A673 (cell line): ENCODE results near the gene SP7. TPM values are rescaled to one million over a fixed set of nuclear protein-coding genes. Genes with fewer than 3 reads are reported as not detected.
"Not testable (repeated sequence)": the region's sequence is repeated elsewhere in the genome, so short reads cannot be mapped to it uniquely, and the experiment has no call there.

Experiments
- BruUV-seq: library from RNA; stranded (reverse); fragments of 400-500 nt; replicated peaks from 2 replicates; lab custom pipeline; 2021; lab: Mats Ljungman, UMichigan
- CTCF ChIA-PET: fragments of 300-600 bp; sonication (Branson Sonifier 250); formaldehyde crosslinking; loops from one replicate; lab custom pipeline; 2022; ENCODE audit warnings: antibody characterized with exemption; lab: Charles Lee
- POLR2A ChIA-PET: fragments of 300-600 bp; sonication (Branson Sonifier 250); formaldehyde crosslinking; loops from one replicate; lab custom pipeline; 2022; ENCODE audit warnings: antibody characterized with exemption; ENCODE audit not compliant: low non-redundant PET; lab: Charles Lee
- DNase-seq: peaks from one replicate; pipeline ENCODE4 v3.0.0-alpha.2; 2015; ENCODE audit warnings: low spot score
- H3K27ac ChIP-seq: fragments of 200-600 bp; sonication (generic); 2 replicates; pipeline ENCODE4 v1.5.1; 2016; ENCODE audit warnings: mixed run types, low read depth, mild to moderate bottlenecking, mixed read lengths, antibody characterized with exemption, low read length; ENCODE audit not compliant: poor library complexity, severe bottlenecking
- H3K27me3 ChIP-seq: fragments of 200-600 bp; sonication (generic); replicated peaks from 2 replicates; pipeline ENCODE4 v1.6.1; 2017; ENCODE audit warnings: mixed run types, low read depth, mild to moderate bottlenecking, mixed read lengths, antibody characterized with exemption, low read length; ENCODE audit not compliant: insufficient read depth, poor library complexity
- H3K36me3 ChIP-seq: fragments of 200-600 bp; sonication (generic); 2 replicates; pipeline ENCODE4 v1.6.1; 2016; ENCODE audit warnings: mixed run types, mild to moderate bottlenecking, mixed read lengths, antibody characterized with exemption, low read length; ENCODE audit not compliant: insufficient read depth, poor library complexity, severe bottlenecking
- H3K4me1 ChIP-seq: fragments of 200-600 bp; sonication (generic); 2 replicates; pipeline ENCODE4 v1.6.1; 2017; ENCODE audit warnings: mixed run types, mild to moderate bottlenecking, mixed read lengths, antibody characterized with exemption, low read length; ENCODE audit not compliant: insufficient read depth, poor library complexity, severe bottlenecking
- H3K4me3 ChIP-seq: fragments of 200-600 bp; sonication (generic); 2 replicates; pipeline ENCODE4 v1.5.1; 2016; ENCODE audit warnings: low read depth, mixed run types, mild to moderate bottlenecking, mixed read lengths, low read length; ENCODE audit not compliant: poor library complexity, severe bottlenecking
- H3K9me3 ChIP-seq: fragments of 200-600 bp; sonication (generic); 2 replicates; pipeline ENCODE4 v1.6.1; 2016; ENCODE audit warnings: mixed run types, low read depth, mild to moderate bottlenecking, mixed read lengths, antibody characterized with exemption, low read length; ENCODE audit not compliant: poor library complexity, severe bottlenecking
- EZH2 ChIP-seq: fragments of 200-600 bp; sonication (generic); IDR thresholded peaks from 2 replicates; pipeline ENCODE4 v1.6.1; 2017; ENCODE audit warnings: borderline replicate concordance, low read depth, mild to moderate bottlenecking, mixed read lengths, antibody characterized with exemption, low read length; ENCODE audit not compliant: poor library complexity, severe bottlenecking
- intact Hi-C: fragments of 100-400 bp; cut with micrococcal nuclease; formaldehyde crosslinking; loops from one replicate; pipeline ENCODE4 v1.10.0; 2022; ENCODE audit not compliant: unreplicated experiment
- total RNA-seq: library from RNA; stranded (reverse); gene quantifications from 2 replicates; pipeline ENCODE4 v1.2.3, GENCODE V29; 2021
- TF ChIP-seq, protein P1 (sequence below): fragments of 300-800, 200-600 bp; sonication (generic); conservative IDR thresholded peaks from 2 replicates; pipeline ENCODE4 v1.5.1; 2017; ENCODE audit warnings: low read depth, mild to moderate bottlenecking, antibody characterized with exemption, low read length, moderate library complexity, mixed read lengths

The SP7 gene
- total RNA-seq, 1 experiment from 2014 or later = not detected

DNA sequence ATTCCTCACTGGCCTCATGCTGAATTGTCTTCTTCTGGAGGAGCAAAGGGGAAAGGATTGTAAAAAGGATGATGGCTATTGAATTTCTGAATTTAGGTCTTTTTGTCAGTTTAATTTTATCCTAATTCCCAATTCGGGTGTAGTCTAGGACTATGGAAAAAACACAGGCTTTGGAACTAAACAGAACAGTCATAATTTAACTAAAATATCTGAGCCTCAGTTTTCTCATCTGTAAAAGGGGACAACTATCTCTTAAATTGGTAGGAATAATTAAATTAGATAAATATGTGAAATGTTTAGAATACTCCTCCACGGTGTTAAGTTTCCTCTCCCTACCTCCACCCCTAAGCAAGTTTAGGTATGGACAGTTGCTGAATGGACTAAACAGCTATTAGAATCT lies 40.6 kb upstream of the SP7 start:
- BruUV-seq = no TSS peak
- Histone ChIP-seq H3K4me1 (peaks cover 13% of the 10 kb centered on the region), H3K4me3 (no peak overlapping the region), H3K9me3 (no peaks in the 10 kb centered on the region), H3K36me3 (peaks cover 4% of the 10 kb centered on the region), H3K27ac (no peak overlapping the region), H3K27me3 (no peaks in the 10 kb centered on the region)
- DNase-seq = no peak
- CTCF ChIA-PET = interaction anchor here (0.7 kb wide), 1 partner anchor 52 kb away, joined by 3 read pairs; no protein-coding TSS in a partner anchor
- intact Hi-C loops = no loop called here
- TF ChIP-seq, protein P1, sequence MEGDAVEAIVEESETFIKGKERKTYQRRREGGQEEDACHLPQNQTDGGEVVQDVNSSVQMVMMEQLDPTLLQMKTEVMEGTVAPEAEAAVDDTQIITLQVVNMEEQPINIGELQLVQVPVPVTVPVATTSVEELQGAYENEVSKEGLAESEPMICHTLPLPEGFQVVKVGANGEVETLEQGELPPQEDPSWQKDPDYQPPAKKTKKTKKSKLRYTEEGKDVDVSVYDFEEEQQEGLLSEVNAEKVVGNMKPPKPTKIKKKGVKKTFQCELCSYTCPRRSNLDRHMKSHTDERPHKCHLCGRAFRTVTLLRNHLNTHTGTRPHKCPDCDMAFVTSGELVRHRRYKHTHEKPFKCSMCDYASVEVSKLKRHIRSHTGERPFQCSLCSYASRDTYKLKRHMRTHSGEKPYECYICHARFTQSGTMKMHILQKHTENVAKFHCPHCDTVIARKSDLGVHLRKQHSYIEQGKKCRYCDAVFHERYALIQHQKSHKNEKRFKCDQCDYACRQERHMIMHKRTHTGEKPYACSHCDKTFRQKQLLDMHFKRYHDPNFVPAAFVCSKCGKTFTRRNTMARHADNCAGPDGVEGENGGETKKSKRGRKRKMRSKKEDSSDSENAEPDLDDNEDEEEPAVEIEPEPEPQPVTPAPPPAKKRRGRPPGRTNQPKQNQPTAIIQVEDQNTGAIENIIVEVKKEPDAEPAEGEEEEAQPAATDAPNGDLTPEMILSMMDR = no peak
- TF ChIP-seq EZH2 = no peak
- POLR2A ChIA-PET = no interaction called here

DNA sequence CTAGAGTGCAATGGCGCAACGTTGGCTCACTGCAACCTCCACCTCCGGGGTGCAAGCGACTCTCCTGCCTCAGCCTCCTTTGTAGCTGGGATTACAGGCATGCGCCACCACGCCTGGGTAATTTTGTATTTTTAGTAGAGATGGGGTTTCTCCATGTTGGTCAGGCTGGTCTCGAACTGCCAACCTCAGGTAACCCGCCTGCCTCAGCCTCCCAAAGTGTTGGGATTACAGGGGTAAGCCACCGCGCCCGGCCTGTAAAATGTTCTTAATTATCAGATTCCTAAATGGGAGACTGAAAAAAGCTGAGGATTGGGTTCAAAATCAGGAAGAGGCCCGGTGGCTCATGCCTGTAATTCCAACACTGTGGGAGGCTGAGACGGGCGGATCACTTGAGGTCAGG lies 38.1 kb upstream of the SP7 start:
- intact Hi-C loops, H3K27ac ChIP-seq, H3K9me3 ChIP-seq, CTCF ChIA-PET, H3K4me3 ChIP-seq, H3K36me3 ChIP-seq, POLR2A ChIA-PET, BruUV-seq, H3K27me3 ChIP-seq, DNase-seq: not testable (repeated sequence)
- H3K4me1 ChIP-seq = peaks cover 19% of the 10 kb centered on the region

DNA sequence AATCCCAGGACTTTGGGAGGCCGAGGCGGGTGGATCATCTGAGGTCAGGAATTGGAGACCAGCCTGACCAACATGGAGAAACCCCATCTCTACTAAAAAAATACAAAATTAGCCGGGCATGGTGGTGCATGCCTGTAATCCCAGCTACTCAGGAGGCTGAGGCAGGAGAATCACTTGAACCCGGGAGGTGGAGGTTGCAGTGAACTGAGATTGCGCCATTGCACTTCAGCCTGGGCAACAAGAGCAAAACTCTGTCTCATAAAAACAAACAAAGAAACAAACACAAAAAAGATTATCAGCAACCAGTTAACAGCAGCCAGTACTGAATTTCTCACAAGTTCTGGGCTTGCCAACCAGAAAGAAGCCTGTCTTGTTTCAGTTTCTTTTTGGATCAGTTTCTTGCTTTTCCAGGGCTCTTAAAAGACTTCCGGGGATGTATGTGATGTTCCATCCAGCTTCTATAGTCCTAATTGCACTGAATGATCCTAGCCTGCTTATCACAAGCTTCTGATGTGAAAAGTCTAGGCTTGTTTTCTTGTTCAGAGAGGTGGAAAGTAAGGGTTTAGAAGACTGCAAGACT lies 37.5 kb upstream of the SP7 start:
- BruUV-seq, DNase-seq: not testable (repeated sequence)

DNA sequence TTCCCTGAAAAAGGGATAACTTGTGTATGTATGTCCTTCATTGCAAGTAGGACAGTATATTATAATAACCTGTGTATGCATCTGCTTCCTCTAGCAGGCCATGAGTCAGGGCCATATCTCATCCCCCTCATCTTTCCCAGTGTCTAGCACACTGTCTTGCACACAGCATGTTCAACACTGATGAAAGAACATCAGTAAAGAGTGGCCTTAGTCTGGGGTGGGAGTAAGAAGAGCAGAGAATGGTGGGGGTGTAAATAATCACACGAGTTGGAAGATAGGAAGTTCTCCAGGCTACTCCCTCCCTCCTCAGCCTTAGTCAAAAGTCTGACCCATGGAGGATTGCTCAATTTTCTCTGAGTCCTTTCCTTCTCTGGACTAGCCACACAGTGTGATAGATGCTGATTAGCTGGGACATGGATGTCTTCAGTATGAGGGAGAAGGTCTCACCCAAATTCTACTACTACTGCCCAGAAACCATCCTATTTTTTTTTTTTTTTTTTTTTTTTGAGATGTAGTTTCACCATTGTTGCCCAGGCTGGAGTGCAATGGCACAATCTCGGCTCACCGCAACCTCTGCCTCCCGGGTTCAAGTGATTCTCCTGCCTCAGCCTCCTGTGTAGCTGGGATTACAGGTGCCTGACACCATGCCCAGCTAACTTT lies 29.2 kb upstream of the SP7 start:
- intact Hi-C loops = no loop called here
- peaks cover under 1% of the 10 kb centered on the region for H3K4me1 ChIP-seq
- H3K4me3 ChIP-seq = no peak overlapping the region
- H3K27ac ChIP-seq = no peak overlapping the region
- ChIA-PET CTCF (no interaction called here), POLR2A (no interaction called here)
- no TSS peak for BruUV-seq
- H3K27me3 ChIP-seq = no peaks in the 10 kb centered on the region
- no peak for DNase-seq
- H3K9me3 ChIP-seq = no peaks in the 10 kb centered on the region
- TF ChIP-seq, protein P1 = no peak
- no peak for TF ChIP-seq EZH2
- no peaks in the 10 kb centered on the region for H3K36me3 ChIP-seq

More for the DNA sequence above, 37.5 kb upstream of the SP7 start:
- H3K9me3 ChIP-seq, POLR2A ChIA-PET, H3K36me3 ChIP-seq, intact Hi-C loops, H3K27me3 ChIP-seq, CTCF ChIA-PET, H3K4me3 ChIP-seq: not testable (repeated sequence)
- H3K27ac ChIP-seq = peak overlapping the region; percentile 36
- peaks cover 15% of the 10 kb centered on the region for H3K4me1 ChIP-seq

DNA sequence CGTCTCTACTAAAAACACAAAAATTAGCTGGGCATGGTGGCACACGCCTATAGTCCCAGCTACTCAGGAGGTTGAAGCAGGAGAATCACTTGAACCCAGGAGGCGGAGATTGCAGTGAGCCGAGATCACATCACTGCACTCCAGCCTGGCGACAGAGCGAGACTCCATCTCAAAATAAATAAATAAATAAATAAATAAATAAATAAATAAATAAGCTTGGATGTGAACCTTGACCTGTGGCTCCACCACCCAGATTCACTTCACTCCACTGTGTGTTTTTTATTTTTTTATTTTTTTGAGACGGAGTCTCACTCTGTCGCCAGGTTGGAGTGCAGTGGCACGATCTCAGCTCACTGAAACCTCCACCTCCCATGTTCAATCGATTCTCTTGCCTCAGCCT lies 25.5 kb upstream of the SP7 start:
- intact Hi-C loops = not testable (repeated sequence)

More for the DNA sequence above, 25.5 kb upstream of the SP7 start:
- H3K4me3 ChIP-seq, H3K4me1 ChIP-seq, H3K36me3 ChIP-seq, DNase-seq, H3K27ac ChIP-seq, H3K9me3 ChIP-seq, POLR2A ChIA-PET, CTCF ChIA-PET, H3K27me3 ChIP-seq, BruUV-seq: not testable (repeated sequence)
